Spleen (tissue), 11 donors: ENCODE results near the gene COBLL1. TPM values are rescaled to one million over a fixed set of nuclear protein-coding genes. Genes with fewer than 3 reads are reported as not detected.

ENCODE experiments used
- DNase-seq: peaks from one replicate; pipeline ENCODE4 v3.0.0-alpha.2; 2020
- H3K27ac ChIP-seq, 8 donors: fragments of 200-600 bp; sonication (generic) in 7 of 8; 1 replicate in 4 of 8; 2 replicates in 4 of 8; pipeline versions ENCODE4 v1.5.0 to v1.8.0; 2016 to 2021; ENCODE audit warnings: inconsistent platforms in 4 of 8, mild to moderate bottlenecking in 4 of 8, moderate library complexity in 1 of 8
- H3K27me3 ChIP-seq, 7 donors: fragments of 200-600 bp; sonication (generic) in 6 of 7; replicated peaks in 1 of 7; 1 replicate in 4 of 7; 2 replicates in 3 of 7; pipeline versions ENCODE4 v1.5.0 to v1.8.0; 2016 to 2021; ENCODE audit warnings: inconsistent platforms in 3 of 7, mild to moderate bottlenecking in 1 of 7
- H3K36me3 ChIP-seq, 6 donors: fragments of 200-600 bp; sonication (generic) in 5 of 6; 1 replicate in 4 of 6; 2 replicates in 2 of 6; pipeline versions ENCODE4 v1.5.0 to v1.8.0; 2016 to 2021; ENCODE audit warnings: inconsistent platforms in 2 of 6
- H3K4me1 ChIP-seq, 6 donors: fragments of 200-600 bp; sonication (generic) in 5 of 6; 1 replicate in 3 of 6; 2 replicates in 3 of 6; pipeline versions ENCODE4 v1.5.0 to v1.8.0; 2016 to 2021; ENCODE audit warnings: inconsistent platforms in 3 of 6
- H3K4me3 ChIP-seq, 8 donors: fragments of 200-600 bp; sonication (generic) in 7 of 8; 1 replicate in 4 of 8; 2 replicates in 4 of 8; pipeline versions ENCODE4 v1.5.0 to v1.8.0; 2016 to 2021; ENCODE audit warnings: inconsistent platforms in 4 of 8, mild to moderate bottlenecking in 4 of 8, moderate library complexity in 2 of 8
- H3K9me3 ChIP-seq, 8 donors: fragments of 200-600 bp; sonication (generic) in 7 of 8; 1 replicate in 4 of 8; 2 replicates in 4 of 8; pipeline versions ENCODE4 v1.5.0 to v1.8.0; 2016 to 2021; ENCODE audit warnings: inconsistent platforms in 4 of 8
- POLR2A ChIP-seq, 3 donors: fragments of 450-650 bp; IDR thresholded peaks; one replicate each; pipeline ENCODE4 v1.5.1; 2017; ENCODE audit warnings: antibody characterized with exemption in 3 of 3, mild to moderate bottlenecking in 1 of 3
- POLR2AphosphoS5 ChIP-seq, 3 donors: sonication (generic); formaldehyde crosslinking; IDR thresholded peaks; one replicate each; pipeline ENCODE4 v1.5.1; 2017; ENCODE audit warnings: antibody characterized with exemption in 3 of 3
- WGBS, 5 donors: extraction: QIAGEN DNeasy Blood & Tissue Kit in 3 of 5; methylation state at CpG; one replicate each; pipeline versions ENCODE4 v1.1.5 to v1.1.7; 2013 to 2018; 5-methylcytosine and 5-hydroxymethylcytosine counted together
- intact Hi-C: fragments of 100-400 bp; cut with DNase I; formaldehyde crosslinking; loops from one replicate; pipeline ENCODE4 v1.15.0; 2023; ENCODE audit warnings: low total_unique reads
- polyA plus RNA-seq, 3 donors: library from polyadenylated mRNA; stranded (reverse); fragments of 200-250 nt; gene quantifications; one replicate each; pipeline ENCODE4 v1.2.1, GENCODE V29; 2013
- total RNA-seq, 7 donors: library from RNA; depleted of rRNA in 3 of 7; stranded (reverse); fragments of >200 nt in 3 of 7; fragmentation: NEBNext Ultra II Directional in 4 of 7; extraction: Animal tissue kit (Norgen Biotek cat#: 25700) in 4 of 7; gene quantifications; one replicate each; pipeline versions ENCODE4 v1.1.0 to v1.2.1, GENCODE V29; 2016 to 2021
- TF ChIP-seq, protein P1 (sequence below), 11 experiments: fragments of 200-600 bp in 7 of 11; fragments of 450-650 bp in 4 of 11; sonication (generic) in 4 of 11; IDR thresholded peaks in 8 of 11; conservative IDR thresholded peaks in 3 of 11; 1 replicate in 7 of 11; 2 replicates in 4 of 11; pipeline versions ENCODE4 v1.4.0 to v1.8.0; 2016 to 2021; ENCODE audit warnings: antibody characterized with exemption in 11 of 11, inconsistent platforms in 4 of 11, mild to moderate bottlenecking in 1 of 11
- donor health status: healthy with polysubstance abuse.
- donor health status: DM: no; HTN: no; CAD: no; lungs with moderate emphysema.
- donor health status: DM: no; HTN: no; CAD: no.
- donor health status: Bipolar disorder and iron deficiency.
- donor health status: healthy.
- donor health status: DM: no; HTN: no; CAD: no.
- donor health status: DM: yes; HTN: yes; CAD: no.

COBLL1 gene
- total and polyA plus RNA-seq, 10 donors = 6.4 to 86.8 (median 49.9) TPM

- no peak overlapping the region for H3K27ac ChIP-seq
Observed at GRCh38 chr2:164780611-164781178, 60.9 kb downstream of the COBLL1 start.

GRCh38 chr2:164779383-164780057 is 62.1 kb downstream of the COBLL1 start:
- TF ChIP-seq POLR2A (IDR thresholded peaks at IDR 0.05) (no peak), POLR2AphosphoS5 (IDR thresholded peaks at IDR 0.05) (no peak)
- TF ChIP-seq, protein P1, sequence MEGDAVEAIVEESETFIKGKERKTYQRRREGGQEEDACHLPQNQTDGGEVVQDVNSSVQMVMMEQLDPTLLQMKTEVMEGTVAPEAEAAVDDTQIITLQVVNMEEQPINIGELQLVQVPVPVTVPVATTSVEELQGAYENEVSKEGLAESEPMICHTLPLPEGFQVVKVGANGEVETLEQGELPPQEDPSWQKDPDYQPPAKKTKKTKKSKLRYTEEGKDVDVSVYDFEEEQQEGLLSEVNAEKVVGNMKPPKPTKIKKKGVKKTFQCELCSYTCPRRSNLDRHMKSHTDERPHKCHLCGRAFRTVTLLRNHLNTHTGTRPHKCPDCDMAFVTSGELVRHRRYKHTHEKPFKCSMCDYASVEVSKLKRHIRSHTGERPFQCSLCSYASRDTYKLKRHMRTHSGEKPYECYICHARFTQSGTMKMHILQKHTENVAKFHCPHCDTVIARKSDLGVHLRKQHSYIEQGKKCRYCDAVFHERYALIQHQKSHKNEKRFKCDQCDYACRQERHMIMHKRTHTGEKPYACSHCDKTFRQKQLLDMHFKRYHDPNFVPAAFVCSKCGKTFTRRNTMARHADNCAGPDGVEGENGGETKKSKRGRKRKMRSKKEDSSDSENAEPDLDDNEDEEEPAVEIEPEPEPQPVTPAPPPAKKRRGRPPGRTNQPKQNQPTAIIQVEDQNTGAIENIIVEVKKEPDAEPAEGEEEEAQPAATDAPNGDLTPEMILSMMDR (IDR thresholded peaks at IDR 0.05 in 8 of 11, conservative IDR thresholded peaks at IDR 0.05 in 3 of 11) = no peak
- H3K36me3 ChIP-seq = no peaks in the 10 kb centered on the region
- no peak for DNase-seq
- no peaks in the 10 kb centered on the region for H3K9me3 ChIP-seq
- 76 to 89% (median 85%) methylated on average over 7 of the region's 7 CpGs for WGBS, 5 donors
- H3K4me1 ChIP-seq = no peaks in the 10 kb centered on the region
- no peak overlapping the region for H3K27ac ChIP-seq
- no peak overlapping the region for H3K4me3 ChIP-seq
- intact Hi-C loops = no loop called here
- H3K27me3 ChIP-seq = no peaks in the 10 kb centered on the region

More at GRCh38 chr2:164780611-164781178, 60.9 kb downstream of the COBLL1 start:
- Histone ChIP-seq H3K4me1 (peaks cover 0 to 10% (median 2%) of the 10 kb centered on the region in 6 donors), H3K27me3 (no peaks in the 10 kb centered on the region), H3K9me3 (no peaks in the 10 kb centered on the region), H3K4me3 (no peak overlapping the region), H3K36me3 (no peaks in the 10 kb centered on the region)
- DNase-seq = no peak
- WGBS, 5 donors = 83 to 93% (median 88%) methylated on average over 9 of the region's 9 CpGs
- no peak for TF ChIP-seq POLR2AphosphoS5 (IDR thresholded peaks at IDR 0.05)
- TF ChIP-seq, protein P1 (IDR thresholded peaks at IDR 0.05 in 8 of 11, conservative IDR thresholded peaks at IDR 0.05 in 3 of 11) = no peak
- intact Hi-C loops = no loop called here

- Histone ChIP-seq H3K4me3 (no peak overlapping the region), H3K4me1 (no peaks in the 10 kb centered on the region), H3K36me3 (no peaks in the 10 kb centered on the region), H3K9me3 (no peaks in the 10 kb centered on the region), H3K27me3 (no peaks in the 10 kb centered on the region), H3K27ac (no peak overlapping the region)
- intact Hi-C loops = no loop called here
- no peak for TF ChIP-seq POLR2A (IDR thresholded peaks at IDR 0.05)
- TF ChIP-seq, protein P1 (IDR thresholded peaks at IDR 0.05 in 8 of 11, conservative IDR thresholded peaks at IDR 0.05 in 3 of 11) = no peak
- TF ChIP-seq POLR2AphosphoS5 (IDR thresholded peaks at IDR 0.05) = no peak
- DNase-seq = no peak
- 68 to 86% (median 79%) methylated on average over 3 of the region's 3 CpGs for whole genome bisulfite sequencing, 5 donors
Observed at GRCh38 chr2:164778723-164779122, 62.9 kb downstream of the COBLL1 start.

DNA sequence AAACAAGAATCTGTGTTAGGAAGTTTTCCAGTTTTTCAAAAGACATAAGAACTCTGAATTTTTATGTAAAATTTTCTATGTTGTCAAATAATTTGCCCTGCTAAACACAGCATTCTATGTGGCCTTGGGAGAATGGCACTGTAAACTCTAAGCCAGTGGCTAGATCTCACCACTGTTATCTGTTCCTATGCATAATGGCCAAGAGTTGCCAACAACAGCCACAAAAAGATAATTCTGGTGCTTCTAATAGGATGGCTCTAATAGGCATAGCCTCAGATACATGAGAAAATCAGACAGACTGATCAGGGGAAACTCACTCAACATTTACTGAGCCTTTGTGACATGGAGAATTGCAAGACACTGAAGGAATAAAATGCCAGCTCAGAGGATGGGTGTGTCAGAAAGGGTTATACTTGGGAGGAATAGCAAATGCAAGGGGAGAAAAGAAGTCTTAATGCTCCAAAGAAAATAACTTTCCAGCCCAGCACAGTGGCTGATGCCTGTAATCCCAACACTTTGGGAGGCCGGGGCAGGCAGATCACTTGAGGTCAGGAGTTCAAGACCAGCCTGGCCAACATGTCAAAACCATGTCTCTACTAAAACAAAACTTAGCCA is 63.7 kb downstream of the COBLL1 start:
- H3K27ac ChIP-seq = no peak overlapping the region
- no peaks in the 10 kb centered on the region for H3K4me1 ChIP-seq
- TF ChIP-seq POLR2A (IDR thresholded peaks at IDR 0.05) (no peak), POLR2AphosphoS5 (IDR thresholded peaks at IDR 0.05) (no peak)
- 71 to 93% (median 87%) methylated on average over 1 of the region's 1 CpG for WGBS, 5 donors
- no peaks in the 10 kb centered on the region for H3K9me3 ChIP-seq
- no peak for DNase-seq
- no peak overlapping the region for H3K4me3 ChIP-seq
- intact Hi-C loops = no loop called here
- no peaks in the 10 kb centered on the region for H3K27me3 ChIP-seq
- no peaks in the 10 kb centered on the region for H3K36me3 ChIP-seq
